Ascending aorta (tissue), 2 donors: ENCODE results near the gene ZNF70. TPM values are rescaled to one million over a fixed set of nuclear protein-coding genes. Genes with fewer than 3 reads are reported as not detected.

Source experiments
- DNase-seq, 2 donors: peaks; one replicate each; pipeline ENCODE4 v3.0.0-alpha.2; 2019; ENCODE audit warnings: low spot score in 2 of 2
- H3K27ac ChIP-seq, 2 donors: fragments of 200-600 bp; sonication (generic); one replicate each; pipeline ENCODE4 v1.5.1; 2016 to 2017; ENCODE audit warnings: mild to moderate bottlenecking in 1 of 2
- H3K27me3 ChIP-seq: fragments of 200-600 bp; sonication (generic); one replicate; pipeline ENCODE4 v1.5.1; 2017
- H3K36me3 ChIP-seq, 2 donors: fragments of 200-600 bp; sonication (generic); one replicate each; pipeline ENCODE4 v1.5.1; 2016
- H3K4me1 ChIP-seq, 2 donors: fragments of 200-600 bp; sonication (generic); one replicate each; pipeline ENCODE4 v1.5.1; 2016 to 2017; ENCODE audit warnings: mild to moderate bottlenecking in 1 of 2
- H3K4me3 ChIP-seq, 2 donors: fragments of 200-600 bp; sonication (generic); one replicate each; pipeline ENCODE4 v1.5.1; 2016 to 2017; ENCODE audit warnings: mild to moderate bottlenecking in 1 of 2
- H3K9me3 ChIP-seq, 2 donors: fragments of 200-600 bp; sonication (generic); one replicate each; pipeline ENCODE4 v1.5.1; 2016
- intact Hi-C: fragments of 100-400 bp; cut with DNase I; formaldehyde crosslinking; loops from one replicate; pipeline ENCODE4 v1.15.1; 2023
- total RNA-seq: library from RNA; depleted of rRNA; stranded (reverse); fragments of >200 nt; gene quantifications from one replicate; pipeline ENCODE4 v1.1.0, GENCODE V29; 2016
- TF ChIP-seq, protein P1 (sequence below), 3 experiments: fragments of 200-600 bp in 2 of 3; fragments of 450-650 bp in 1 of 3; sonication (generic) in 2 of 3; IDR thresholded peaks; one replicate each; pipeline ENCODE4 v1.5.1; 2016 to 2019; ENCODE audit warnings: antibody characterized with exemption in 3 of 3, mild to moderate bottlenecking in 1 of 3, moderate library complexity in 1 of 3

The ZNF70 gene
- total RNA-seq, 1 donor from 2014 or later, result 5.2 TPM

DNA sequence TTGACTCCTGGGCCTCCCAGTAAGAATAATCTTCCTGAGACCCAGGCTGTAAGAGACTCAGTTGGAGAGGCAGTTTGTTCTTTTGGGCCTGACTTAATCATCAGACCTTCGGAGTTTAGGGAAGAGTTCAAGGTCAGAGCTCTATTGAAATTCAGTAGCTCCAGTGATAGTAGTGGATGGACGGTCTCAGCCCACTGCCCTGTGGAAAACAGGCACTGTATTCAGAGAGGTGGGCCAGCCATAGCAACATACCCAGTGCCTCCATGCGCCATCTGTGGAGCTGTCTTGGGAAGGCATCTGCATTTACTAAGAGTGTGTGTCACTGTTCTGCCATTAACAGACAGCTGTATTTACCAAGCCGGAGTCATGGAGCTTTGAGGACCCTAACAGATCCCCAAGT, 38.7 kb upstream of the ZNF70 start:
- no peak for DNase-seq
- Histone ChIP-seq H3K27me3 (no peaks in the 10 kb centered on the region), H3K4me1 (peaks cover 4 to 10% of the 10 kb centered on the region in 2 donors), H3K27ac (no peak overlapping the region), H3K9me3 (no peaks in the 10 kb centered on the region), H3K4me3 (no peak overlapping the region), H3K36me3 (peaks cover 14 to 31% of the 10 kb centered on the region in 2 donors)
- TF ChIP-seq, protein P1, sequence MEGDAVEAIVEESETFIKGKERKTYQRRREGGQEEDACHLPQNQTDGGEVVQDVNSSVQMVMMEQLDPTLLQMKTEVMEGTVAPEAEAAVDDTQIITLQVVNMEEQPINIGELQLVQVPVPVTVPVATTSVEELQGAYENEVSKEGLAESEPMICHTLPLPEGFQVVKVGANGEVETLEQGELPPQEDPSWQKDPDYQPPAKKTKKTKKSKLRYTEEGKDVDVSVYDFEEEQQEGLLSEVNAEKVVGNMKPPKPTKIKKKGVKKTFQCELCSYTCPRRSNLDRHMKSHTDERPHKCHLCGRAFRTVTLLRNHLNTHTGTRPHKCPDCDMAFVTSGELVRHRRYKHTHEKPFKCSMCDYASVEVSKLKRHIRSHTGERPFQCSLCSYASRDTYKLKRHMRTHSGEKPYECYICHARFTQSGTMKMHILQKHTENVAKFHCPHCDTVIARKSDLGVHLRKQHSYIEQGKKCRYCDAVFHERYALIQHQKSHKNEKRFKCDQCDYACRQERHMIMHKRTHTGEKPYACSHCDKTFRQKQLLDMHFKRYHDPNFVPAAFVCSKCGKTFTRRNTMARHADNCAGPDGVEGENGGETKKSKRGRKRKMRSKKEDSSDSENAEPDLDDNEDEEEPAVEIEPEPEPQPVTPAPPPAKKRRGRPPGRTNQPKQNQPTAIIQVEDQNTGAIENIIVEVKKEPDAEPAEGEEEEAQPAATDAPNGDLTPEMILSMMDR (IDR thresholded peaks at IDR 0.05), result no peak
- intact Hi-C loops, result loop anchor here (2.0 kb wide), 1 partner anchor 17 kb away; the partner anchor contains the start of gene MMP11

DNA sequence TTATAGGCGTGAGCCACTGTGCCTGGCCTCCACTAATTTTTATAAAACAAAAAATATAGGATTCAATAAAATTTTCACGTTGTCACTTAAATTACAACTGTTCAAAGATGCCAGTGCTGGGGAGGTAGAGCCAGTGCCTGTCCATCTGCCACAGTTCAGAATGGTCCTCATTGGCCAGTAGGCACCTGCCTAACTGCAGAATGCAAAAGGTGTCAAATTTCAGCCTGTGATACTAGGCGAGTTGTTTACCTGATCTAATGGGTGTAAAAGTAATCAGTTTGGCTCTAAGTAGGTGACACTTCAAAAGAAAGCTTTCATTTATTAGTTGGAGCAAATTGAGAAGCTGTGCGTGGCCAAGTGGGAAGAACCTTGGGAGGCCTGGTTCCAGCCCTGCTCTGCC, 38.2 kb upstream of the ZNF70 start:
- no peak overlapping the region for H3K27ac ChIP-seq
- TF ChIP-seq, protein P1 (IDR thresholded peaks at IDR 0.05), result no peak
- intact Hi-C loops, result loop anchor here (2.0 kb wide), 1 partner anchor 16 kb away; the partner anchor contains the start of gene MMP11
- H3K4me1 ChIP-seq, result peaks cover 4 to 10% of the 10 kb centered on the region in 2 donors
- no peaks in the 10 kb centered on the region for H3K9me3 ChIP-seq
- H3K4me3 ChIP-seq, result no peak overlapping the region
- H3K27me3 ChIP-seq, result no peaks in the 10 kb centered on the region
- peaks cover 8 to 25% of the 10 kb centered on the region in 2 donors for H3K36me3 ChIP-seq
- DNase-seq, result no peak

DNA sequence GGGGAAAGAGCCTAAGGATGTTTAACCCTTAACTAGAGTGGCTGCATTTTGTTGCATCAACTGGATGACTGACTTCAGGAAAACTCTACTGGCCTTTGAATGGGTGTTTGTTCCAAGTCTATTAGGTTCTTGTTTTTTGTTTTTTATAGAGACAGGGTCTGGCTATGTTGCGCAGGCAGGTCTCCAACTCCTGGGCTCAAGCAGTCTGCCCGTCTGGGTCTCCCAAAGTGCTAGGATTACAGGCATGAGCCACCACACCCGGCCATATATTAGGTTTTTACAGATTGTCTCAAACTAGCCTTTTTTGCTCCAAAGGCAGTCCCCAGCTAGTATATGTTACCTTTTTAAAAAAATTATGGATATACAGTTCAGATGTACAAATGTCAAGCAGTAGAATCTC, 37.0 kb upstream of the ZNF70 start:
- Histone ChIP-seq H3K9me3 (no peaks in the 10 kb centered on the region), H3K4me1 (peaks cover 4 to 10% of the 10 kb centered on the region in 2 donors), H3K4me3 (peak overlapping the region; percentile 93 to 99), H3K27me3 (no peaks in the 10 kb centered on the region), H3K27ac (no peak overlapping the region), H3K36me3 (peaks cover under 1 to 13% of the 10 kb centered on the region in 2 donors)
- intact Hi-C loops, result loop anchor here (2.0 kb wide), 1 partner anchor 15 kb away; the partner anchor contains the start of gene MMP11
- DNase-seq, result no peak
- TF ChIP-seq, protein P1 (IDR thresholded peaks at IDR 0.05), result no peak

DNA sequence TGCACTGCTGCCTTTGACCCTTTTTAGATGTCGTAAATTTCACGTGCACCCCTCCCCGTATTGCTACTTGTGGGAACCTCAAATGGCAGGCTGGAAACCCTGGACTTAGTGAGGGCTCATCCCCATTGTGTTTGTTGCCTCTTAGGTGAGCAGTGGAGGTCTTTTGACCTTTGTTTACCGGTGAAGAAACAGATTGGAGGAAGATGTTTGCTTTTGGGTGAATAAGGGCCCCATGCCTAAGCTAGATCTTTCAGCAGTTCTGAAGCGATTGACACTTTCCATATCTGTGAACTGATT, 36.6 kb upstream of the ZNF70 start:
- TF ChIP-seq, protein P1 (IDR thresholded peaks at IDR 0.05), result no peak
- H3K27me3 ChIP-seq, result no peaks in the 10 kb centered on the region
- H3K4me3 ChIP-seq, result peak overlapping the region; percentile 93 to 99
- peaks cover 0 to 10% of the 10 kb centered on the region in 2 donors for H3K36me3 ChIP-seq
- no peaks in the 10 kb centered on the region for H3K9me3 ChIP-seq
- intact Hi-C loops, result no loop called here
- peaks cover 4 to 10% of the 10 kb centered on the region in 2 donors for H3K4me1 ChIP-seq
- DNase-seq, result no peak
- peak overlapping the region in 1 of 2 donors; percentile 100 for H3K27ac ChIP-seq

DNA sequence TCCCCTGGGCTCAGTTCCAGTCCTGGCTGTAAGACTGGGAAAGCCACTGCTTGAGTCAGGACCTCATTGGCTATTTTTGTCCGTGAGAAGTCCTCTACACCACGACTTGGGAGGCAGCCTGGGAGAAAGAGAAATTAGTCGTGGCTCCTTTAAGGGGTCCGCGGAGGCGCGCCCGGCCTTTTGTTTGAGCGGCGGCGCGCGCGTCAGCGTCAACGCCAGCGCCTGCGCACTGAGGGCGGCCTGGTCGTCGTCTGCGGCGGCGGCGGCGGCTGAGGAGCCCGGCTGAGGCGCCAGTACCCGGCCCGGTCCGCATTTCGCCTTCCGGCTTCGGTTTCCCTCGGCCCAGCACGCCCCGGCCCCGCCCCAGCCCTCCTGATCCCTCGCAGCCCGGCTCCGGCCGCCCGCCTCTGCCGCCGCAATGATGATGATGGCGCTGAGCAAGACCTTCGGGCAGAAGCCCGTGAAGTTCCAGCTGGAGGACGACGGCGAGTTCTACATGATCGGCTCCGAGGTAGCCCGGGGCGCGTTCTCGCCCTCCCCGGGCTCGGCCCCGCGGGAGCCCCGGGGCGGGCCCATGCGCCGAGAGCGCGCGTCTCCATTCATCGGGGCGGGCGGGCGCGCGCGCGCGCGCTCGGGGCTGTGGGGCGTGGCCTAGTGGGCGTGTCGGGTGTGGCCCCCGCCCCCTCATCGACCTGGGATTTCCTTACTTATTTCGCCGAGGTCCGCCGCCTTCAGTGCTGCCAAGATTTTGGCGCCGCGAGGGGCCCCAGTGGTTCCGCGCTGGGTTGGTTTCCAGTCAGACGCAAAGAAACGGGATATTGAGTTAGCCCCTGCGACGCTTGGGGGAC, 36.1 kb upstream of the ZNF70 start, which contains the start of gene SMARCB1:
Gene SMARCB1, plus strand, starts transcription at position 215 of the 848 bp plus-strand sequence. Its CDS starts 204 bp downstream, at position 419.
- Histone ChIP-seq H3K4me3 (peak within 1 kb of the TSS; percentile 93 to 99), H3K27me3 (no peaks in the 10 kb centered on the region), H3K4me1 (peaks cover 4 to 10% of the 10 kb centered on the region in 2 donors), H3K9me3 (no peaks in the 10 kb centered on the region), H3K27ac (peak within 1 kb of the TSS; percentile 99 to 100), H3K36me3 (peaks cover 0 to 4% of the 10 kb centered on the region in 2 donors)
- TF ChIP-seq, protein P1 (IDR thresholded peaks at IDR 0.05), result no peak
- intact Hi-C loops, result loop anchor here (1.0 kb wide), 1 partner anchor 52 kb away; the partner anchor contains the start of gene DERL3
- DNase-seq, result peak; percentile 79 to 97
